ENCODE results near the gene CDK2.

DNA sequence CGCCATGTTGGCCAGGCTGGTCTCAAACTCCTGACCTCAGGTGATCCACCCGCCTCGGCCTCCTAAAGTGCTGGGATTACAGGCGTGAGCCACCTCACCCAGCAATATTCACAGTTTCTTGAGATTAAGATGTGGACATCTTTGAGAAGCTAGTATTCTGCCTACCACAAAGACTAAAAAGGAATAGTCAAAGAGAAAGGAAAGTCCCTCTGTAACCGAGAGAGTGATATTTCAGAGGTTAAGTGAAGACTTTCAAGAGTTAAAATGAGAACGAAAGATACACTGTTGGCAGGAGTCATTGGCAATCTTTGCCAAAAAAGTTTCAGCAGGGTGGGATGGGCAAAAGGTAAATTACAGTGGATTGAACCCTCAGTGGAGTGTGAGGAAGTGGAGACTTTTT lies 20.1 kb upstream of the CDK2 start:
- TF ChIP-seq, protein P1, sequence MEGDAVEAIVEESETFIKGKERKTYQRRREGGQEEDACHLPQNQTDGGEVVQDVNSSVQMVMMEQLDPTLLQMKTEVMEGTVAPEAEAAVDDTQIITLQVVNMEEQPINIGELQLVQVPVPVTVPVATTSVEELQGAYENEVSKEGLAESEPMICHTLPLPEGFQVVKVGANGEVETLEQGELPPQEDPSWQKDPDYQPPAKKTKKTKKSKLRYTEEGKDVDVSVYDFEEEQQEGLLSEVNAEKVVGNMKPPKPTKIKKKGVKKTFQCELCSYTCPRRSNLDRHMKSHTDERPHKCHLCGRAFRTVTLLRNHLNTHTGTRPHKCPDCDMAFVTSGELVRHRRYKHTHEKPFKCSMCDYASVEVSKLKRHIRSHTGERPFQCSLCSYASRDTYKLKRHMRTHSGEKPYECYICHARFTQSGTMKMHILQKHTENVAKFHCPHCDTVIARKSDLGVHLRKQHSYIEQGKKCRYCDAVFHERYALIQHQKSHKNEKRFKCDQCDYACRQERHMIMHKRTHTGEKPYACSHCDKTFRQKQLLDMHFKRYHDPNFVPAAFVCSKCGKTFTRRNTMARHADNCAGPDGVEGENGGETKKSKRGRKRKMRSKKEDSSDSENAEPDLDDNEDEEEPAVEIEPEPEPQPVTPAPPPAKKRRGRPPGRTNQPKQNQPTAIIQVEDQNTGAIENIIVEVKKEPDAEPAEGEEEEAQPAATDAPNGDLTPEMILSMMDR (IDR thresholded peaks at IDR 0.05), result no peak
- TF ChIP-seq POLR2A (IDR thresholded peaks at IDR 0.05), result no peak

Data from adrenal gland (tissue), 5 donors.